ENCODE measurements around the gene CABLES1.
A peak's percentile ranks its signal among the peaks of the same experiment; 100 is the strongest.

CABLES1 gene

DNA sequence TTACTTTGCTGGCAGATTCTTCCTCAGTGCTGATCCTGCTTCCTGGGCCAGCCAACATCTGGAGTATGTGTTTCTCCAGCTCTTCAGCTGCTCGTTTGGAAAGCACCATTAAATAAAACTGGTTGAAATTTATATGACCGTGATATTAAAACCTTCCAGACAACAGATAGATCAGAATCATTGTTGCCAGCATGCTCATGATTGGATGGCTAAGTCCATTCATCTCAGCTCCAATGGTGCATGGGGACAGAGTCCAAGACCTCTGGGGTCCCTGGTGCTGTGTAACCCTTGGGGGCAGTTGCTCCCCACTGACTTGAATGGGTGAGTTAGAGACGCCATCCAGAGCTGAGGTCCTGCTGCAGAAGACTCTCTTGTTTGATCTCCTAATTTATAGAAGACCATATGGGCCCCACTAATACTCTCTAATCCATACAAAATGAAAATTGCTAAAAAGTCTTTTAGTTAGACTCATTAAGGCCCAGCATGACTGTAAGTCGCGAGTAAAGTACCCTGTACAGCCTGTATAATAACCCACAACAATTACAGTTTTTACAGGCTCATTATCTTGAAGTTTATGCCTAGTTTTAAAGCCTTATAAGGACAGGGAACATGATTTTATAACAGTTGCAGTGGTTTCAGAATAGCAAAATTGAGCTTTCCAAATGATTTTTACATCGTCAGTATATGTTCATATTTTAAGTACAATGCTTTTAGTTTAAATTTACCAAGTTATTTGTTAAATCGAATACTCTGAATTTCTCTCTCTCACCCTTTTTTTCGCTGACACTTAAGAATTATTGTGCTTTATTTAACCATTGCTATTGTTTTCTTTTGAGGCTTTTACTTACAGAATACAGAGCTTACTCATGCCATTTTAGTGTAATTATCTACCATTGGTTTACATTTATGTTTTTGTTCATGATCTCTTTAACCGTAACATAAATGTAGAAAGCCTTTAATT lies 60.0 kb downstream of the CABLES1 start:
- Mint-ChIP-seq H3K27ac (no peak overlapping the region), H3K27me3 (ENCODE audit: low read depth) (no peaks in the 10 kb centered on the region)
- DNase-seq (ENCODE audit: low spot score) = no peak

DNA sequence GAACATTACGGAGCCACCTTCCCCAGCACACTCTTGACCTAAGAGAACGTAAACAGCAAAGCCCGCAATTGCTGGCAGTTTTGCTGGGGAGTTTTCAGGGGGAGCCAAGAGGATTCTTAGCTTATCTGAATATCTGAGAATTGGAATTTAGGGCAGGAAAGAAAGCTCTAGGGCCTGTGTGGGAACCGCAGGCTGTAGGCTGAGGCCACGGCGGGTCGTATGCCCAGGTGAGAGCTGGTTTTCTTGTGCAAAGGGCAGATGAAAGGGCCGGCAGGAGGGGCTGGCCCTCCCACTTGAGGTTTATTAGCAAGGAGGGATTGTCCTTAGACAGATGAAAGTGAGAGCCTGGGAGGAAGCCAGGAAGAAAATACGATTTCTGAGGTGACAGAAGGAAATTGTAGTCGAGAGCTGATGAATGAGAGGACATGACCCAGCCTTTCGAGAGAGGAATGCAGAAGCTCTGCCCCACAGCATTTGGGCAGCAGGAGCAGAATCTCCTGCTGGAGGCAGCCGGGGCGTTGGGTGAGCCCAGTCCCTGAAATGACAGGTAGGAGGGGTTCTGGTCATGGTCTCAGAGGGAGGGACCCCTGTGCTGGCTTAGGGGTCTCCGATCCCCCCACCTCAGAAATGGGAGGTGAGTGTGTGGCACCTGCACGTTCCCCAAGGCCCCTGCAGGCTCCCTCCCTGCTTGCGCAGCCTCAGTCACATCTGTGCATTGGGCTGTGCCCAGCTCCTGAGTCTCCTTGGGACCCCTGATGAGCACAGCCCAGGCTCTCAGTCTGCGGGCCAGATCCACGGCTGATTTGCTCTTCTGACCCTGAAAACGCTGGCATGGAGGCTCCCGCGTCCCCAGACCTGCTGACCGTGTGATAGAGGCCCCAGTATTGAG lies 61.1 kb downstream of the CABLES1 start:
- no peak for DNase-seq (ENCODE audit: low spot score)
- Mint-ChIP-seq H3K27me3 (ENCODE audit: low read depth) (no peaks in the 10 kb centered on the region), H3K36me3 (ENCODE audit: low read depth) (peaks cover 12% of the 10 kb centered on the region), H3K9me3 (no peaks in the 10 kb centered on the region), H3K4me1 (ENCODE audit: low read depth) (peaks cover 12% of the 10 kb centered on the region), H3K4me3 (no peak overlapping the region), H3K27ac (no peak overlapping the region)

More for the DNA sequence above, 60.0 kb downstream of the CABLES1 start:
- Mint-ChIP-seq H3K36me3 (ENCODE audit: low read depth) (peaks cover 12% of the 10 kb centered on the region), H3K9me3 (no peaks in the 10 kb centered on the region), H3K4me1 (ENCODE audit: low read depth) (peaks cover 15% of the 10 kb centered on the region), H3K4me3 (no peak overlapping the region)

DNA sequence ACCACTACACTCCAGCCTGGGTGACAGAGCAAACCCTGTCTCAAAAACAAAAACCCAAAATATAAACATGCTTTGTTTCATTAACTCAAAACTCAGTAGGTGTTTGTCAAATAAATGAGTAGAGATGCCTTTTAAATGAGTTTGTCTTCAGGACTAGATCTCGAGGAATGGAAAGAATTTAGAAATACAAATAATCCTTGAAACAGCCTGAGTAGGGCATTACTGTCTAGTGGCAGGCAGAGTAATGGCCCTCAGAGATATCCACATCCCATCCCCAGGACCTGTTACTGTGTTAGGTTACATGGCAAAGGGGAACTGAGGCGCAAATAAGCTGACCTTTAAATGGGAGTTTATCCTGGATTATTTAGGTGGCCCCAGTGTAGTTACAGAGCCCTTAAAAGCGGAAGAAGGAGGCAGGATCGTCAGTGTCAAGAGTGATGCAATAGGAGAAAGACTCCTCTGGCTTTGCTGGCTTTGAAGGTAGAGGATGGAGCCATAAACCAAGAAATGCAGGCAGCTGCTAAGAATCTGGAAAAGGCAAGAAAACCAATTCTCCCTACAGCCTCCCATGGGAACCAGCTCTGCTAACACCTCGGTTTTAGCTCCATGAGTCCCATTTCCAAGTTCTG lies 63.0 kb downstream of the CABLES1 start:
- no peak for DNase-seq (ENCODE audit: low spot score)
- Mint-ChIP-seq H3K27me3 (ENCODE audit: low read depth) (no peaks in the 10 kb centered on the region), H3K27ac (no peak overlapping the region)

DNA sequence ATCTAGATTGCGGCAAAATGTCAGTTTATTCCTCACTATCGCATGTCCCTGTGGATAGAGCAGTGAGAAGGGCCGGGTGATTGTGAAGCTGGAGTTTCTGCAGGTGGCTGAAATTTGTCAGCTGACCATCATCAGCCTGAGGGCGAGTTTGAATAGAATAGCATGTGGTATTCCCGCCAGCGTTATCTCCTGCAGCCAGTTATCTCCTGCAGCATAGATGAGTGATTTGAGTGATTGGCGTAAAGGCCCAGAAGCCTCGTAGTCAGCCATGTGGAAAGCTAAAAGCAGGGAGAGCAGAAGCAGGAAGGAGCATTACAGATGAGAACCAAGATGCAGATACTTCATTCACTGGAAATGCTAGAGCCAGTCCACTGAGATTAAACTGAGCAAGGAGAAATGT lies 65.5 kb downstream of the CABLES1 start:
- Mint-ChIP-seq H3K9me3 (peaks cover 6% of the 10 kb centered on the region), H3K36me3 (ENCODE audit: low read depth) (peaks cover 22% of the 10 kb centered on the region), H3K27ac (no peak overlapping the region), H3K27me3 (ENCODE audit: low read depth) (no peaks in the 10 kb centered on the region), H3K4me3 (no peak overlapping the region), H3K4me1 (ENCODE audit: low read depth) (peaks cover 7% of the 10 kb centered on the region)
- no peak for DNase-seq (ENCODE audit: low spot score)

More for the DNA sequence above, 63.0 kb downstream of the CABLES1 start:
- Mint-ChIP-seq H3K4me3 (no peak overlapping the region), H3K9me3 (no peaks in the 10 kb centered on the region), H3K4me1 (ENCODE audit: low read depth) (peaks cover 12% of the 10 kb centered on the region), H3K36me3 (ENCODE audit: low read depth) (peaks cover 23% of the 10 kb centered on the region)

DNA sequence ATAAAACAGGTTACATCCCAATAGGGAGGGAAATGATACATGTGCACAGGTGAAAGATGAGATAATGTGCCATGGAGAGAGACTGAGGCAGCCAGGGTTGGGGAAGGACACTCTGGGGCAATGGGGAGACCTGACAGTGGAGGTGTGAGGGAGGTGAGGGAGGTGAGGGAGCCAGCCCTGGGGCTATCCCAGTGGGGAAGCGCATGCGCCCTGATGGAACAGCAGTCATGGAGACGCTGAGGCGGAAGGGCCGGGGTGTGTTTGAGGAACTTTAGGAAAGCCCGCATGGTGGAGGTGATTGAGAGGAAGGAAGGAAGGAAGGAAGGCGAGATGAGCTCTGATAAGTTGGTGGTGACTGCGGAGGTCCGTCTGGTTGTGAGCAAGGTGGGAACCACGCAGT lies 66.5 kb downstream of the CABLES1 start:
- Mint-ChIP-seq H3K9me3 (peaks cover 6% of the 10 kb centered on the region), H3K27me3 (ENCODE audit: low read depth) (no peaks in the 10 kb centered on the region), H3K36me3 (ENCODE audit: low read depth) (peaks cover 31% of the 10 kb centered on the region), H3K27ac (no peak overlapping the region), H3K4me3 (no peak overlapping the region), H3K4me1 (ENCODE audit: low read depth) (peaks cover 9% of the 10 kb centered on the region)
- no peak for DNase-seq (ENCODE audit: low spot score)

DNA sequence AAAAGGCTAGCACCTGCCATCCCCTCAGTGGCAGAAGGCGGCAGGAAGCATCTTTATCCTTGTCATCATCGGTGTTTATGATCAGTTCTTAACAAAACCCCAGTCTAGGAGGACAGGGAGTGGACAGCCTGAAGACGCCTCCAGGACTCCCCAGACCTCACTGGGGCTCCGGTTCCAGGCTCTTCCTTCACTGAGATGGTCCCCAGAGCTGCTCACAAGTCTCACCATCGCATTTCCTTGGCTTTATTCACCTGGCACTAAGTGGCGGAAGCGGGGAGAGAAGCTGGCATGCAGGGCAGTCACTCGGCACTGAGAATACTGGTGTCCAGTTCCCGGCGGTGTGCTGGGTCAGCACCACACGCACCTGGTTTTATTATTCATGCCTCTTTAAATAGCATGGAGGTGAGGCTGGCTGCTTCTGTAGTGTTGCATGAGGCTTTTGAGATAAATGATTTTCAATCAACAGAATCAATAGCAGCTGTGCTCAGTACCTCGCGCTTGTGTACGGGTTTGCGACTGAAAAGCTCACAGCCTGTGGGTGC lies 68.7 kb downstream of the CABLES1 start:
- Mint-ChIP-seq H3K27ac (no peak overlapping the region), H3K9me3 (peaks cover 13% of the 10 kb centered on the region)

DNA sequence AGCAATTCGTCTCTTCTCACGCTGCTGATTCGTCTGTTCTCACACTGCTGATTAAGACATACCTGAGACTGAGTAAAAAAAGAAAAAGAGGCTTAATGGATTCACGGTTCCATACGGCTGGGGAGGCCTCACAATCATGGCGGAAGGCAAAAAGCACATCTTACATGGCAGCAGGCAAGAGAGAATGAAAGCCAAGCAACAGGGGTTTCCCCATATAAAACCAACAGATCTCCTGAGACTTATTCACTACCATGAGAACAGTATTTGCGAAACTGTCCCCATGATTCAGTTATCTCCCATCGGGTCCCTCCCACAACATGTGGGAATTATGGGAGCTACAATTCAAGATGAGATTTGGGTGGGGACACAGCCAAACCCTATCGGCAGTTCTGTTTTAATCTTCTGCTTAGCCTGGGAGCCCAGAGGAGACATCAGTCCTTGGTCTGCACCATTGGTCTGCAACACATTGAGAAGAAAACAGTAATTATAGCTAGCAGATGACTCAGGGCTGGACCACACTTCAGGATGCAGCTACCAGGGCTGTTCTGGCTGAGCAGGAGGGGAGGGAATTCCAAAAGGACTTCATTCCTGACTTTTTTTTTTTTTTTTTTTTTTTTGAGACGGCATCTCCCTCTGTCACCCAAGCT lies 69.4 kb downstream of the CABLES1 start:
- Mint-ChIP-seq H3K4me3 (no peak overlapping the region), H3K27ac (no peak overlapping the region), H3K4me1 (ENCODE audit: low read depth) (peaks cover 9% of the 10 kb centered on the region), H3K9me3 (peaks cover 13% of the 10 kb centered on the region), H3K27me3 (ENCODE audit: low read depth) (no peaks in the 10 kb centered on the region), H3K36me3 (ENCODE audit: low read depth) (peaks cover 43% of the 10 kb centered on the region)
- DNase-seq (ENCODE audit: low spot score) = no peak

More for the DNA sequence above, 68.7 kb downstream of the CABLES1 start:
- Mint-ChIP-seq H3K4me3 (no peak overlapping the region), H3K4me1 (ENCODE audit: low read depth) (peaks cover 9% of the 10 kb centered on the region), H3K36me3 (ENCODE audit: low read depth) (peaks cover 41% of the 10 kb centered on the region), H3K27me3 (ENCODE audit: low read depth) (no peaks in the 10 kb centered on the region)
- no peak for DNase-seq (ENCODE audit: low spot score)

DNA sequence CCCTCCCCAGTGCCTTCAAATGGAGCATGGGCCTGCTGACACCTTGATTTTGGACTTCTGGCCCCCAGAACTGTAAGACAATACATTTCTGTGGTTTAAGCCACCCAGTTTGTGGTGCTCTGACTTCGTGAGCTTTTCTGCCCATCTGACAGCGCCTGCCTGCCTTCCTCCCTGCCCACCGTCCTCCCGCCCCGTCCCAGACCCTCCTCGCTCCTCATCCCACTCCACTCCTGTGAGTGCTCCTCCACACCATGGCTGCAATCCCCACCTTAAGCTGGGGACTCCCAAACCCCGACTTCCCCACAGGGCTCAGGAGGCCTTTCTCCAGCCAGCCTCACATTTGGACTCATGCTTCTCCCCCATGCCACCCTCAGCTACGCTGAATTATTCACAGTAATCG lies 70.7 kb downstream of the CABLES1 start:
- Mint-ChIP-seq H3K27ac (no peak overlapping the region), H3K27me3 (ENCODE audit: low read depth) (no peaks in the 10 kb centered on the region), H3K4me3 (no peak overlapping the region), H3K4me1 (ENCODE audit: low read depth) (peaks cover 9% of the 10 kb centered on the region), H3K36me3 (ENCODE audit: low read depth) (peaks cover 43% of the 10 kb centered on the region), H3K9me3 (peaks cover 13% of the 10 kb centered on the region)
- no peak for DNase-seq (ENCODE audit: low spot score)

DNA sequence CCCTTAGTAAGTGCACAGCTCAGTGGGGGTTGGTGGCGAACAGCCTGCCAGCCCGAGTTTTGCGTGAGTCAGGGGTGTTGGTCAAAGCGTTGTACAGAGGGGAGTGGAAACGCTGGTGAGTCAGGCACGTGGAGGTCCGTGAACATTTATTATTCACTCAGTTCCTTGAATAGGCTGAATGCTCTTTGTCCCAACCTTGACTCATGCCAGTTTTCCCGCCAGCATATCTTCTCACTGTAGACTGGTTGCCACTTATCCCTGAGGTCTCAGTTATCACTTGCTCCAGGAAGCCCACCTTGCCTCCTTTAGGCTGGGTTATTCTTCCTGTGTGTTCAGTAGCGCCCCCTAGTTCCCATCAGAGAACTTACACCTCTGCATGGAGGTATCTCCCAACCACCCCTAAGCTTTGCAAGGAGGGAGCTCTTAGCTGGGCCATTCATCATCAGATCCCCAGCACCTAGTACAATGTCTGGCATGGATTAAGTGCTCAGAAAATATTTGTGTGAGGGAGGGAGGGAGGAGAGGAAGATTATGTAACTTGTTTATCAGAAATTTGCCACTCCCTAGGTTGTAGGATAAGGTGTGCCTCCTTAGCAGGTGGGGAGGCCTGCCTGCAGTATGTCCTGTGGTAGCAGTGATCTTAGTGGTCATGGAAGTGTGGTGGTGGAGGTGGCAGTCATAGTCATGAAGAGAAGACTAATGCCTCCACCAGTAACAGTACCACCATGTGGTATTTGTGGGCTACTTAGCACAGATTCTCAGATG lies 72.1 kb downstream of the CABLES1 start:
- Mint-ChIP-seq H3K27me3 (ENCODE audit: low read depth) (no peaks in the 10 kb centered on the region), H3K27ac (no peak overlapping the region), H3K4me3 (no peak overlapping the region), H3K36me3 (ENCODE audit: low read depth) (peaks cover 36% of the 10 kb centered on the region), H3K4me1 (ENCODE audit: low read depth) (peaks cover 6% of the 10 kb centered on the region), H3K9me3 (peaks cover 13% of the 10 kb centered on the region)
- no peak for DNase-seq (ENCODE audit: low spot score)

DNA sequence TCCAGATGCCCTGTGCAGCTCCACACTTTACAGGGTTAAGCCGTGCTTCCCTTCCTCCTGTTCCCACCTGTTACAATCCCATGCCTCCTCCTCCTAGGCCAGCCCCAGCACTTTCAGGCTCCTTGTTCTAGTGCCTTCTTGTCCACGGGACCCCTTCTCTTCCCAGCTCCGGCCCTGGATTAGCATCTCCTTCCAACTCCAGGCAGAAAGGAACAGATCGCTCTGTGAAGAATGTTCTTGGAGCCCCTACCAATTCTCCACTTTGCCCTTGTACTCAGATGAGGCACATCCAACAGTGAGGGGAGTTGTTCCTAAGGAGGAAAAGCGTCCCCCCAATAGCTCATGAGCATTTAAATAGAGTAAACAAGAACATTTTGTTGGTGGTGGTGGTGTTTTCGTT lies 72.7 kb downstream of the CABLES1 start:
- H3K4me3 Mint-ChIP-seq = no peak overlapping the region
- H3K27ac Mint-ChIP-seq = no peak overlapping the region
- no peaks in the 10 kb centered on the region for H3K27me3 Mint-ChIP-seq (ENCODE audit: low read depth)
- H3K9me3 Mint-ChIP-seq = peaks cover 13% of the 10 kb centered on the region
- H3K4me1 Mint-ChIP-seq (ENCODE audit: low read depth) = peaks cover 6% of the 10 kb centered on the region
- no peak for DNase-seq (ENCODE audit: low spot score)
- peaks cover 34% of the 10 kb centered on the region for H3K36me3 Mint-ChIP-seq (ENCODE audit: low read depth)

DNA sequence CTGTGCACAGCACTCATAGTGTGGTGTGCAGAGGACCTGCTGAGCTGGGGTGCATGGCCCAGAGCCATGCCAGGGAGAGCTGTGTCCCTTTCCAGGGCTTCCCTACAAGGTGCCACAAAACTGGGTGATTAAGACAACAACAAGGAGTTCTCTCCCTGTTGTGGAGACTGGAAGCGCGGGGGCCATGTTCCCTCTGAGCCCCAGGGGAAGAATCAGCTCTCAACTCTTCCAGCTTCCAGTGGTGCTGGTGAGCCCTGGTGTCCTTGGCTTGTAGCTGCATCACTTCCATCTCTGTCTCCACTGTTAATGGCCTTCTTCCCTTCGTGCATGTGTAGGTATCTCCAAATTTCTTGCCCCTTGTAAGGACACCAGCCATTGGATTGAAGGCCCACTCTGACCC lies 73.3 kb downstream of the CABLES1 start:
- Mint-ChIP-seq H3K36me3 (ENCODE audit: low read depth) (peaks cover 32% of the 10 kb centered on the region), H3K4me1 (ENCODE audit: low read depth) (peaks cover 6% of the 10 kb centered on the region), H3K4me3 (no peak overlapping the region), H3K27me3 (ENCODE audit: low read depth) (no peaks in the 10 kb centered on the region), H3K27ac (peak overlapping the region; percentile 33), H3K9me3 (peaks cover 13% of the 10 kb centered on the region)
- DNase-seq (ENCODE audit: low spot score) = no peak

DNA sequence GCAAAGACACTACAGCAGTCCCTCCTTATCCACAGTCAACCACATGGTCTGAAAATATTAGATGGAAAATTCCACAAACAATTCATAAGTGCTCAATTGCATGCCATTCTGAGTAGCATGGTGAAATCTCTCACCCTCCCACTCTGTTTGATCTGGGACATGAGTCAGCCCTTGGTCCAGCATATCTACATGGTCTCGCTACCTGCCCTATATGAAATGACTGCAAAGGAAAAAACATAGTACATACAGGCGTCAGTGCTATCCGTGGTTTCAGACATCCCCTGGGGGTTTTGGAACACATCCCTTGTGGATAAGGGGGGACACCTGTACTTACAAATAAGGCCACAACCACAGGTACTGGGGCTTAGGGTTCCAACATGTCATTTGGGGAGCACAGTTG lies 73.7 kb downstream of the CABLES1 start:
- Mint-ChIP-seq H3K4me1 (ENCODE audit: low read depth) (peaks cover 6% of the 10 kb centered on the region), H3K9me3 (peaks cover 13% of the 10 kb centered on the region), H3K27ac (no peak overlapping the region), H3K36me3 (ENCODE audit: low read depth) (peaks cover 32% of the 10 kb centered on the region), H3K4me3 (no peak overlapping the region), H3K27me3 (ENCODE audit: low read depth) (no peaks in the 10 kb centered on the region)
- DNase-seq (ENCODE audit: low spot score) = peak; percentile 67
